K562 (cell line): ENCODE data around the gene GFOD1. TPM values are rescaled to one million over a fixed set of nuclear protein-coding genes. Genes with fewer than 3 reads are reported as not detected.
A peak's percentile ranks its signal among the peaks of the same experiment; 100 is the strongest.

ENCODE experiments used
- ATF2 ChIP-seq: sonication (generic); formaldehyde crosslinking; IDR thresholded peaks from 2 replicates; pipeline ENCODE4 v1.8.1; 2022; ENCODE audit warnings: missing genetic modification reagents
- ETV5 ChIP-seq: sonication (generic); formaldehyde crosslinking; IDR thresholded peaks from 2 replicates; pipeline ENCODE4 v1.4.0; 2020; ENCODE audit warnings: low read depth, mild to moderate bottlenecking, missing genetic modification reagents
- NFATC3 ChIP-seq: fragments of 450-650 bp; IDR thresholded peaks from 2 replicates; pipeline ENCODE4 v1.6.1; 2017; ENCODE audit warnings: mild to moderate bottlenecking
- RBBP5 ChIP-seq: fragments of 200-600 bp; sonication (generic); IDR thresholded peaks from 2 replicates; pipeline ENCODE4 v1.6.1; 2012; ENCODE audit warnings: borderline replicate concordance, mild to moderate bottlenecking, low read length, control low read depth, inconsistent platforms; ENCODE audit not compliant: insufficient read depth, poor library complexity, severe bottlenecking
- REST ChIP-seq, 2 experiments: fragments of 450-650 bp; formaldehyde crosslinking in 1 of 2; IDR thresholded peaks; 2 replicates each; pipeline versions ENCODE4 v1.4.0 to v1.6.1; 2014 to 2020; ENCODE audit warnings: mild to moderate bottlenecking in 2 of 2, borderline replicate concordance in 1 of 2, low read depth in 1 of 2
- RFX7 ChIP-seq: fragments of 250-450 bp; sonication (Bioruptor Pico); IDR thresholded peaks from 2 replicates; pipeline ENCODE4 v1.5.1; 2021; ENCODE audit warnings: mild to moderate bottlenecking
- SMARCA4 ChIP-seq: fragments of 450-650 bp; IDR thresholded peaks from 2 replicates; pipeline ENCODE4 v1.6.1; 2016
- STAT5B ChIP-seq: fragments of 250-450 bp; sonication (Bioruptor Pico); IDR thresholded peaks from 2 replicates; pipeline ENCODE4 v1.8.0; 2021; ENCODE audit warnings: mild to moderate bottlenecking, inconsistent platforms
- ZNF232 ChIP-seq: sonication (generic); formaldehyde crosslinking; IDR thresholded peaks from 2 replicates; pipeline ENCODE4 v1.8.0; 2022; ENCODE audit warnings: mild to moderate bottlenecking, missing genetic modification reagents
- ZNF3 ChIP-seq: fragments of 250-450 bp; sonication (Bioruptor Pico); IDR thresholded peaks from 2 replicates; pipeline ENCODE4 v1.5.0; 2021; ENCODE audit warnings: mild to moderate bottlenecking, moderate library complexity
- ZNF347 ChIP-seq: fragments of 450-650 bp; formaldehyde crosslinking; IDR thresholded peaks from 2 replicates; pipeline ENCODE4 v1.4.0; 2020; ENCODE audit warnings: low read depth, mild to moderate bottlenecking, moderate library complexity
- ZNF445 ChIP-seq: fragments of 250-450 bp; sonication (Bioruptor Pico); IDR thresholded peaks from 2 replicates; pipeline ENCODE4 v1.4.0; 2020; ENCODE audit warnings: low read depth, mild to moderate bottlenecking, moderate library complexity
- polyA plus RNA-seq, 8 experiments: library from polyadenylated mRNA; depleted of rRNA in 4 of 8; stranded (reverse) in 5 of 8; unstranded in 3 of 8; fragments of >200 nt; fragmentation: Nextera tagmentation in 2 of 8; fragmentation: Illumina TruSeq in 1 of 8; extraction: Ambion mirVana in 2 of 8; extraction: Trizol in 1 of 8; gene quantifications; 2 replicates each; pipeline versions ENCODE4 v1.2.1 to v1.2.3, GENCODE V29; 2011 to 2014; ENCODE audit warnings: inconsistent platforms in 1 of 8, missing spikeins in 1 of 8
- total RNA-seq, 7 experiments: library from RNA; depleted of rRNA in 6 of 7; stranded (reverse); fragments of >200 nt in 6 of 7; fragmentation: Illumina TruSeq in 2 of 7; extraction: Trizol in 2 of 7; gene quantifications; 2 replicates each; pipeline versions ENCODE4 v1.2.1 to v1.2.3, GENCODE V29; 2011 to 2021; ENCODE audit warnings: low replicate concordance in 1 of 7
- TF ChIP-seq, protein P1 (sequence below): fragments of 250-450 bp; sonication (Bioruptor Pico); IDR thresholded peaks from 2 replicates; pipeline ENCODE4 v1.8.0; 2021; ENCODE audit warnings: mild to moderate bottlenecking, moderate library complexity

Gene GFOD1
- total and polyA plus RNA-seq, 9 of the 15 experiments (the other 6 are each of a cell fraction or from before 2014, with no cell fraction given): 3.8 to 12.0 (median 8.2) TPM

- TF ChIP-seq RBBP5: no peak
- TF ChIP-seq STAT5B (CRISPR knock-in tag): no peak
- TF ChIP-seq NFATC3: no peak
- no peak for TF ChIP-seq SMARCA4
- no peak for TF ChIP-seq ETV5 (CRISPR knock-in tag)
- 0 out of 2 replicates have a peak, but pooled peaks have one; percentile 21 for TF ChIP-seq ATF2 (CRISPR knock-in tag)
- no peak for TF ChIP-seq ZNF445 (CRISPR knock-in tag)
- TF ChIP-seq, protein P1, sequence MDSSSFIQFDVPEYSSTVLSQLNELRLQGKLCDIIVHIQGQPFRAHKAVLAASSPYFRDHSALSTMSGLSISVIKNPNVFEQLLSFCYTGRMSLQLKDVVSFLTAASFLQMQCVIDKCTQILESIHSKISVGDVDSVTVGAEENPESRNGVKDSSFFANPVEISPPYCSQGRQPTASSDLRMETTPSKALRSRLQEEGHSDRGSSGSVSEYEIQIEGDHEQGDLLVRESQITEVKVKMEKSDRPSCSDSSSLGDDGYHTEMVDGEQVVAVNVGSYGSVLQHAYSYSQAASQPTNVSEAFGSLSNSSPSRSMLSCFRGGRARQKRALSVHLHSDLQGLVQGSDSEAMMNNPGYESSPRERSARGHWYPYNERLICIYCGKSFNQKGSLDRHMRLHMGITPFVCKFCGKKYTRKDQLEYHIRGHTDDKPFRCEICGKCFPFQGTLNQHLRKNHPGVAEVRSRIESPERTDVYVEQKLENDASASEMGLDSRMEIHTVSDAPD (CRISPR knock-in tag): no peak
- TF ChIP-seq ZNF347 (CRISPR knock-in tag): no peak
- no peak for TF ChIP-seq REST (IDR thresholded peaks at IDR 0.05; ENCODE audit: borderline replicate concordance)
- TF ChIP-seq REST (CRISPR knock-in tag; IDR thresholded peaks at IDR 0.05; ENCODE audit: low read depth): 0 out of 2 replicates have a peak, but pooled peaks have one; percentile 20
- TF ChIP-seq ZNF3 (CRISPR knock-in tag): no peak
- no peak for TF ChIP-seq RFX7 (CRISPR knock-in tag)
- no peak for TF ChIP-seq ZNF232
Observed at GRCh38 chr6:13488015-13488895, 855 bp upstream of the GFOD1 start (continued).
